ENCODE results near the gene DPP6.
"Not testable (repeated sequence)": the region's sequence is repeated elsewhere in the genome, so short reads cannot be mapped to it uniquely, and the experiment has no call there.

The DPP6 gene

DNA sequence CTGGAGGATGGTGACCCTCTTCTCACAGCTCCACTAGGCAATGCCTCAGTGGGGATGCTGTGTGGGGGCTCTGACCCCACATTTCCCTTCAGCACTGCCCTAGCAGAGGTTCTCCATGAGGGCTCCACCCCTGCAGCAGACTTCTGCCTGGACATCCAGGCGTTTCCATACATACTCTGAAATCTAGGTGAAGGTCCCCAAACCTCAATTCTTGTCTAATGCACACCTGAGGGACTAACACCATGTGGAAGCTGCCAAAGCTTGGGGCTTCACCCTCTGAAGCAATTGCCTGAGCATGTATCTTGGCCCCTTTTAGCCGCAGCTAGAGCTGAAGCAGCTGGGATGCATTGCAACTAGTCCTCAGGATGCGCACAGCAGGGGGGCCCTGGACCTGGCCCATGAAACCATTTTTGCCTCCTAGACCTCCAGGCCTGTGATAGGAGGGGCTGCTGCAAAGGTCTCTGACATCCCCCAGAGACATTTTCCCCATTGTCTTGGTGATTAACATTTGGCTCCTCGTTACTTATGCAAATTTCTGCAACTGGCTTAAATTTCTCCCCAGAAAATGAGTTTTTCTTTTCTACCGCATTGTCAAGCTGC is 882.3 kb downstream of the DPP6 start:
- DNase-seq (ENCODE audit: low read depth) = not testable (repeated sequence)

DNA sequence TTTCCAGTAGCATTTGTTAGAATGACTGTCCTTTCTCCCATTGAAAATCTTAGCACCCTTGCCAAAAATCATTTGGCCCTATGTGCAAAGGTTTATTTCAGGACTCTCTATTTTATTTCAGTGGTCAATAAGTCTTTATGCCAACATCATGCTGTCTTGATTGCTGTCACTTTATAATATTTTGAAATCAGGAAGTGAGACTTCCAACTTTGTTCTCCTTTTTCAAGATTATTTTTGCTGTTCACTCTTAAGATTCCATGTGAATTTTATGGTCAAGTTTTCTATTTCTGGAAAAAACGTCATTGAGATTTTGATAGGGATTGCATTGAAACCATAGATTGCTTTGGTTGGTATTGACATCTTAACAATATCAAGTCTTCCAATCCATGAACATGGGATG is 885.6 kb downstream of the DPP6 start:
- DNase-seq (ENCODE audit: low read depth) = no peak

DNA sequence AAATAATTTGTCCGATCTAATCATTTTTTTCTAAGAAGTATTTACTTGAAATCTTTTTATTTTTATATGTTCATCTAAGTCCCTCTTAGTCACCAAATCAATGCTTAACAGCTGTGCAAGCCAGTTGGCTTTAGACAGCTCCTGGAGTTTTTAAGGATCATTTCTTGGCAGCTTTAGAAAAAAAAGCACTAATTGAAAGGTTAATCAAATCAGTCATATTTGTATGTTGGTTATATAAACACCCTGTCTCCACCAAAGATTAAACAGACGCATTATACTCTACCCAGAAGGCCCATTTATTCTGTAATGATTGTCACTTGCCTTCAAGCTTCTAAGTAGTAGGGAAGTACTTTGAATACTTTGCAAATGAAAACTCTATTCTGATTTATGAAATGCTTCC is 890.5 kb downstream of the DPP6 start:
- no peak for DNase-seq (ENCODE audit: low read depth)
